ENCODE data around the gene SP2. TPM values are rescaled to one million over a fixed set of nuclear protein-coding genes. Genes with fewer than 3 reads are reported as not detected.
A peak's percentile ranks its signal among the peaks of the same experiment; 100 is the strongest.

The SP2 gene
- total RNA-seq, 1 donor from 2014 or later, result 12.1 TPM

DNA sequence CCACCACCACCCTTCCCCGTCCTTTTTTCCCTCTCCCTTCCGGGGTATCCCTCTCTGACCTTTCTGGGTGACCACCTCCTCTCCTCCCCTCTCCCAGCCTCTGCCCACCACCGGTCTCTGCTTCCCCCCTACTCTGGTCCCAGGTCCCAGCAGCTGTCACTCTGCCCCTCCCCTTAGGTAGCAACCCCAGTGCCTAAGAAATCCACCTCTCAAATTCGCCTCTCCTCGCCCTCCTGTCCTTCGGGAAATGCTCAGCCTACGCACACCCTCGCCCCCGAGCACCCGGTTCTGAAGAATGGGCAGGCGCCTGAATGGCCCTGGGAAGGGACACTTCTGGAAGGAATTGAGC, 44.3 kb upstream of the SP2 start:
- Histone ChIP-seq H3K79me2 (ENCODE audit: insufficient read depth, low read length) (no peaks in the 10 kb centered on the region), H3K27me3 (ENCODE audit: insufficient read depth, low read length) (peaks cover 80% of the 10 kb centered on the region), H3K9ac (ENCODE audit: low read length) (no peak overlapping the region), H3K27ac (ENCODE audit: low read depth, low read length) (no peak overlapping the region), H3K4me3 (ENCODE audit: insufficient read depth, low read depth, low read length) (no peak overlapping the region), H3K36me3 (ENCODE audit: insufficient read depth, low read length) (no peaks in the 10 kb centered on the region), H3K9me3 (ENCODE audit: insufficient read depth, low read depth, low read length) (no peaks in the 10 kb centered on the region), H3K4me2 (ENCODE audit: low read length) (peak overlapping the region; percentile 63), H3K4me1 (ENCODE audit: insufficient read depth, low read length) (peaks cover 20% of the 10 kb centered on the region), H4K20me1 (ENCODE audit: insufficient read depth, low read length) (no peaks in the 10 kb centered on the region), H2AFZ (ENCODE audit: low read depth, low read length) (no peak overlapping the region)
- no peak overlapping the region for H3K4me3 Mint-ChIP-seq (ENCODE audit: unreplicated experiment)
- H3K4me1 Mint-ChIP-seq (ENCODE audit: low read depth, unreplicated experiment), result peaks cover 10% of the 10 kb centered on the region
- H3K9me3 Mint-ChIP-seq (ENCODE audit: unreplicated experiment), result no peaks in the 10 kb centered on the region
- H3K27ac Mint-ChIP-seq (ENCODE audit: unreplicated experiment), result no peak overlapping the region
- DNase-seq (ENCODE audit: low read depth) (no peak), FAIRE-seq (no peak)
- peaks cover 67% of the 10 kb centered on the region for H3K27me3 Mint-ChIP-seq (ENCODE audit: low read depth, unreplicated experiment)
- TF ChIP-seq, protein P1, sequence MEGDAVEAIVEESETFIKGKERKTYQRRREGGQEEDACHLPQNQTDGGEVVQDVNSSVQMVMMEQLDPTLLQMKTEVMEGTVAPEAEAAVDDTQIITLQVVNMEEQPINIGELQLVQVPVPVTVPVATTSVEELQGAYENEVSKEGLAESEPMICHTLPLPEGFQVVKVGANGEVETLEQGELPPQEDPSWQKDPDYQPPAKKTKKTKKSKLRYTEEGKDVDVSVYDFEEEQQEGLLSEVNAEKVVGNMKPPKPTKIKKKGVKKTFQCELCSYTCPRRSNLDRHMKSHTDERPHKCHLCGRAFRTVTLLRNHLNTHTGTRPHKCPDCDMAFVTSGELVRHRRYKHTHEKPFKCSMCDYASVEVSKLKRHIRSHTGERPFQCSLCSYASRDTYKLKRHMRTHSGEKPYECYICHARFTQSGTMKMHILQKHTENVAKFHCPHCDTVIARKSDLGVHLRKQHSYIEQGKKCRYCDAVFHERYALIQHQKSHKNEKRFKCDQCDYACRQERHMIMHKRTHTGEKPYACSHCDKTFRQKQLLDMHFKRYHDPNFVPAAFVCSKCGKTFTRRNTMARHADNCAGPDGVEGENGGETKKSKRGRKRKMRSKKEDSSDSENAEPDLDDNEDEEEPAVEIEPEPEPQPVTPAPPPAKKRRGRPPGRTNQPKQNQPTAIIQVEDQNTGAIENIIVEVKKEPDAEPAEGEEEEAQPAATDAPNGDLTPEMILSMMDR (IDR thresholded peaks at IDR 0.05; ENCODE audit: insufficient read depth, low read depth, low read length), result no peak
- TF ChIP-seq EZH2 (IDR thresholded peaks at IDR 0.05; ENCODE audit: insufficient read depth, low read length), result no peak
- peaks cover 3% of the 10 kb centered on the region for H3K36me3 Mint-ChIP-seq (ENCODE audit: low read depth, unreplicated experiment)

DNA sequence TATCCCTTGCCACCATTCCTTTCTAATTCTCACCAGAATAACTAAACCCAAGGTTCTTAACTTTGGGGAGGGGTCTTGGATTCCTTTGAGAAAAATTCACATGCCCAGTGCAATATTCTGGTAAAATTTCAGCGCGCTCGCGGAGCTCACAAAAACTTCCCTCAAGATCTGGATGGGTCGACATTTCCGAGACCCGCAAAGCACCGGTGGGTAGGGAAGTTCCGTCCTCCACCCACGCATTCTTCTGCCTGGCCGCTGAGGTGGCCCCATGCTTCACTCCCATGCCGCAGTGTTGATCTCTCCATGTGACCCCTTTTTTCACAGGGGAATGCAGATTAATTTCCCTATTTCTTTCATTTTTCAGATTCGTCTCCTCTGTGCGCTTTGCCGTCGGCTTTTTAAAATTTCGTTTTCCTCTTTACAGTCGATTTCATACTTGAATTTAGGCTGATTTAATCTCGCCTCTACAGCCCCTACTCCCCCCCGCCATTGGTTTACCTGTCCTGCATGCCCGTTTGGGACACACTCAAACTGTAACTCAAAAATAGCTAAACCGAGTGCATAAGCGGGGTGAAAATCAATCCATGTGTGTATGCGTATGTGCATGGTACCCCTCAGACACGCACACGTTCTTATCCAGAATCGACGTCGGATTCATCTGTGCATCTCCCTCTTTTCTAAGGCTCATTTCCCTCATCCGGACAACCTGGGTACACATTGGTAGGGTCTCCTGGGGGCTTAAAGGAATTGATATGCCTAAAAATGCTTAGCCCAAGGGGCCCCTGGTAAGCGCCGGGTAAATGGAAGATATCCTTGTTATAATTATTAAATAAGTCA, 43.7 kb upstream of the SP2 start:
- Histone ChIP-seq H4K20me1 (ENCODE audit: insufficient read depth, low read length) (no peaks in the 10 kb centered on the region), H3K9ac (ENCODE audit: low read length) (no peak overlapping the region), H3K4me3 (ENCODE audit: insufficient read depth, low read depth, low read length) (no peak overlapping the region), H3K79me2 (ENCODE audit: insufficient read depth, low read length) (no peaks in the 10 kb centered on the region), H3K27ac (ENCODE audit: low read depth, low read length) (no peak overlapping the region), H2AFZ (ENCODE audit: low read depth, low read length) (no peak overlapping the region), H3K27me3 (ENCODE audit: insufficient read depth, low read length) (peaks cover 76% of the 10 kb centered on the region), H3K4me2 (ENCODE audit: low read length) (peak overlapping the region; percentile 63), H3K4me1 (ENCODE audit: insufficient read depth, low read length) (peaks cover 18% of the 10 kb centered on the region), H3K36me3 (ENCODE audit: insufficient read depth, low read length) (no peaks in the 10 kb centered on the region), H3K9me3 (ENCODE audit: insufficient read depth, low read depth, low read length) (no peaks in the 10 kb centered on the region)
- Mint-ChIP-seq H3K27me3 (ENCODE audit: low read depth, unreplicated experiment) (peaks cover 69% of the 10 kb centered on the region), H3K27ac (ENCODE audit: unreplicated experiment) (no peak overlapping the region), H3K4me3 (ENCODE audit: unreplicated experiment) (peak overlapping the region; percentile 60), H3K9me3 (ENCODE audit: unreplicated experiment) (no peaks in the 10 kb centered on the region), H3K36me3 (ENCODE audit: low read depth, unreplicated experiment) (peaks cover 3% of the 10 kb centered on the region), H3K4me1 (ENCODE audit: low read depth, unreplicated experiment) (peaks cover 10% of the 10 kb centered on the region)
- DNase-seq (ENCODE audit: low read depth), result no peak
- TF ChIP-seq, protein P1 (IDR thresholded peaks at IDR 0.05; ENCODE audit: insufficient read depth, low read depth, low read length), result no peak
- TF ChIP-seq EZH2 (IDR thresholded peaks at IDR 0.05; ENCODE audit: insufficient read depth, low read length), result peak; percentile 55
- no peak for FAIRE-seq

DNA sequence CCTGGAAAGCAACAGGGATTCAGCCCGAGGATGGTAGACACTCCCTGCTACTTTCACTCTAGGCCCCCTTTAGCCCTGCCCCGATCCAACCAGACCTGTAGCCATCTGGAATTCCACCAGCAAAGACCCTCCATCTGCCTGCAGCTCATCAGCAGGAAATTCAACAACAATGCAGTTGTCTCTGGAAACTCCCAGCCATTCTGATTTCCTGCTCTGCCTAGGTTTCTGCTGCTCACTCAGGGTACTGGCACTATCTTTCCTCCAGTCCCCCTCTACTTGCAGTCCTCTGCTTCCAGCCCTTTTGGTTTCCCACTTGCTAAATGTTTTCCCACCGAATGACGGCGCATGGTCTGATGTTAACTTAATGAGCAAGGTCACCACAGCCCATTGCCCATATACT, 42.4 kb upstream of the SP2 start:
- H3K36me3 Mint-ChIP-seq (ENCODE audit: low read depth, unreplicated experiment), result peaks cover 3% of the 10 kb centered on the region
- DNase-seq (ENCODE audit: low read depth) (no peak), FAIRE-seq (no peak)
- no peak overlapping the region for H3K9ac ChIP-seq (ENCODE audit: low read length)
- no peaks in the 10 kb centered on the region for H3K36me3 ChIP-seq (ENCODE audit: insufficient read depth, low read length)
- peaks cover 18% of the 10 kb centered on the region for H3K4me1 ChIP-seq (ENCODE audit: insufficient read depth, low read length)
- H3K27ac Mint-ChIP-seq (ENCODE audit: unreplicated experiment), result no peak overlapping the region
- no peak overlapping the region for H3K4me3 Mint-ChIP-seq (ENCODE audit: unreplicated experiment)
- H3K4me2 ChIP-seq (ENCODE audit: low read length), result no peak overlapping the region
- no peak overlapping the region for H3K27ac ChIP-seq (ENCODE audit: low read depth, low read length)
- TF ChIP-seq, protein P1 (IDR thresholded peaks at IDR 0.05; ENCODE audit: insufficient read depth, low read depth, low read length), result no peak
- TF ChIP-seq EZH2 (IDR thresholded peaks at IDR 0.05; ENCODE audit: insufficient read depth, low read length), result no peak
- peaks cover 10% of the 10 kb centered on the region for H3K4me1 Mint-ChIP-seq (ENCODE audit: low read depth, unreplicated experiment)
- H3K27me3 Mint-ChIP-seq (ENCODE audit: low read depth, unreplicated experiment), result peaks cover 65% of the 10 kb centered on the region
- no peaks in the 10 kb centered on the region for H3K79me2 ChIP-seq (ENCODE audit: insufficient read depth, low read length)
- no peaks in the 10 kb centered on the region for H3K9me3 ChIP-seq (ENCODE audit: insufficient read depth, low read depth, low read length)
- no peak overlapping the region for H3K4me3 ChIP-seq (ENCODE audit: insufficient read depth, low read depth, low read length)
- no peaks in the 10 kb centered on the region for H3K9me3 Mint-ChIP-seq (ENCODE audit: unreplicated experiment)
- no peak overlapping the region for H2AFZ ChIP-seq (ENCODE audit: low read depth, low read length)
- H4K20me1 ChIP-seq (ENCODE audit: insufficient read depth, low read length), result no peaks in the 10 kb centered on the region
- peaks cover 64% of the 10 kb centered on the region for H3K27me3 ChIP-seq (ENCODE audit: insufficient read depth, low read length)
